HG03460 (cell line): ENCODE data around the gene TMTC2.

Source experiments
- ATAC-seq: cut with Tn5 transposase; IDR thresholded peaks from one replicate; pipeline ENCODE4 v1.9.1; 2021; ENCODE audit not compliant: unreplicated experiment

The TMTC2 gene

GRCh38 chr12:82682326-82682725 lies 4.4 kb upstream of the TMTC2 start:
- ATAC-seq, result no peak

GRCh38 chr12:82682851-82683261 lies 3.9 kb upstream of the TMTC2 start:
- ATAC-seq, result no peak

GRCh38 chr12:82685790-82686167 lies 927 bp upstream of the TMTC2 start:
- peak; percentile 51 for ATAC-seq

GRCh38 chr12:82687021-82688011 lies 610 bp downstream of the TMTC2 start:
- peak; percentile 35 for ATAC-seq

GRCh38 chr12:82688035-82688501 lies 1.4 kb downstream of the TMTC2 start:
- ATAC-seq, result no peak

- ATAC-seq, result no peak
These were observed 1.9 kb downstream of the TMTC2 start for GRCh38 chr12:82688596-82688995.

GRCh38 chr12:82690006-82690405 lies 3.3 kb downstream of the TMTC2 start:
- ATAC-seq, result no peak

- ATAC-seq, result no peak
These were observed 4.8 kb downstream of the TMTC2 start for GRCh38 chr12:82691513-82691912.

GRCh38 chr12:82694276-82694675 lies 7.6 kb downstream of the TMTC2 start:
- no peak for ATAC-seq

- no peak for ATAC-seq
These were observed 8.3 kb downstream of the TMTC2 start for GRCh38 chr12:82694970-82695369.

- no peak for ATAC-seq
These were observed 8.8 kb downstream of the TMTC2 start for GRCh38 chr12:82695531-82695930.

GRCh38 chr12:82696543-82696942 lies 9.8 kb downstream of the TMTC2 start:
- ATAC-seq, result no peak

- no peak for ATAC-seq
These were observed 12.2 kb downstream of the TMTC2 start for GRCh38 chr12:82698708-82699564.

GRCh38 chr12:82705774-82706173 lies 19.1 kb downstream of the TMTC2 start:
- no peak for ATAC-seq

GRCh38 chr12:82708061-82708879 lies 21.6 kb downstream of the TMTC2 start:
- no peak for ATAC-seq

GRCh38 chr12:82709794-82710355 lies 23.2 kb downstream of the TMTC2 start:
- ATAC-seq, result no peak

GRCh38 chr12:82710741-82711140 lies 24.0 kb downstream of the TMTC2 start:
- no peak for ATAC-seq

GRCh38 chr12:82714427-82714826 lies 27.7 kb downstream of the TMTC2 start:
- no peak for ATAC-seq

GRCh38 chr12:82721726-82722125 lies 35.0 kb downstream of the TMTC2 start:
- ATAC-seq, result no peak

GRCh38 chr12:82723093-82723492 lies 36.4 kb downstream of the TMTC2 start:
- ATAC-seq, result no peak
